ENCODE measurements around the gene PLEKHN1. TPM values are rescaled to one million over a fixed set of nuclear protein-coding genes. Genes with fewer than 3 reads are reported as not detected.

PLEKHN1 gene
- total and polyA plus RNA-seq, 2 of the 4 experiments (the other 2 are of a cell fraction) = 0.54 to 2.1 TPM

- no peak for TF ChIP-seq MXI1 (IDR thresholded peaks at IDR 0.05; ENCODE audit: borderline replicate concordance, low read depth, low read length)
Observed at GRCh38 chr1:998995-999724, 32.9 kb downstream of the PLEKHN1 start (continued).

DNA sequence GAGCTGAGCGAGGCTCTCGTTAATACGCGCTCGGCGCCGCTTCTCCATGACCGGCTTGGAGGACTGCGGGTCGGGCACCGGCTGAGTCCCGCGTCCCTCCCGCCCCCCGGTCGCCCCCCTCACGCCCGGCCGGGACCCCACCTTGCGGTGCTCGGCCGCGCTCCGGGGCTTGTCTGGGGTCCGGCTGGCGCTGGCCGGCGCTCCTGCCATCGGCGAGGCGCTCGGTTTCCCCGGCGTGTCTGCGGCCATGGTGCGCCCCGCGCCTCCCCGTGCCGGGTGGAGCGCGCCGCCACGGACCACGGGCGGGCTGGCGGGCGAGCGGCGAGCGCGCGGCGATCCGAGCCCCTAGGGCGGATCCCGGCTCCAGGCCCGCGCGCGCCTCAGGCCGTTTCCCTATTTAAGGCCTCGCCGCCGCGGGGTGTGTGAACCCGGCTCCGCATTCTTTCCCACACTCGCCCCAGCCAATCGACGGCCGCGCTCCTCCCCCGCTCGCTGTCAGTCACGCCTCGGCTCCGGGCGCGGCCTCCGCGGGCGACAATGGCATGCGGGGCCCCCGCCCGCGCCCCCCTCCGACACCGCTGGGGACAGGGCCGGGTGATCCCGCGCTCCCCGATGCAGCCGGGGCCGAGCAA lies 33.6 kb downstream of the PLEKHN1 start, which contains the start of gene HES4:
HES4 (minus strand) TSS at position 373 of the 632 bp plus-strand sequence; CDS start at position 249, 124 bp downstream.
- CTCF ChIA-PET = interaction anchor here (0.7 kb wide), 1 partner anchor 15 kb away, joined by 4 read pairs; no protein-coding TSS in a partner anchor
- Histone ChIP-seq H2BK20ac (ENCODE audit: low read depth, low read length) (no peak within 1 kb of the TSS), H4K8ac (ENCODE audit: low read depth in 2 of 2, low read length in 2 of 2) (peak within 1 kb of the TSS; percentile 51 to 85), H4K5ac (ENCODE audit: low read depth, low read length) (peak within 1 kb of the TSS; percentile 21), H4K20me1 (ENCODE audit: insufficient read depth, low read length) (peaks cover 9% of the 10 kb centered on the region; the same call in 1 of the 2 replicates), H3K27ac (ENCODE audit: insufficient read depth, low read length) (peak within 1 kb of the TSS; percentile 84), H3K4me1 (ENCODE audit: control insufficient read depth, insufficient read depth, low read length) (peaks cover 4% of the 10 kb centered on the region), H3K36me3 (ENCODE audit: control insufficient read depth, insufficient read depth, low read length) (no peaks in the 10 kb centered on the region), H3K27me3 (ENCODE audit: control insufficient read depth, insufficient read depth, low read length) (no peaks in the 10 kb centered on the region), H2BK120ac (ENCODE audit: low read depth, low read length) (peak within 1 kb of the TSS; percentile 48; the same call in 1 of the 2 replicates), H3K14ac (replicated peaks; ENCODE audit: low read depth, low read length) (peak within 1 kb of the TSS; percentile 18), H3K18ac (ENCODE audit: low read depth, low read length) (peak within 1 kb of the TSS; percentile 7; the same call in 1 of the 2 replicates), H2BK15ac (ENCODE audit: low read depth, low read length) (no peak within 1 kb of the TSS; the same call in 2 of the 3 replicates), H3K9me3 (ENCODE audit: control insufficient read depth, insufficient read depth, low read length) (no peaks in the 10 kb centered on the region), H2AK5ac (ENCODE audit: low read depth, low read length) (peak within 1 kb of the TSS; percentile 85), H3K4me3 (ENCODE audit: insufficient read depth, low read depth, low read length) (peak within 1 kb of the TSS; percentile 59), H2AFZ (replicated peaks; ENCODE audit: low read length, poor library complexity) (peak within 1 kb of the TSS; percentile 89), H2BK5ac (ENCODE audit: low read depth, low read length, poor library complexity, severe bottlenecking) (peak within 1 kb of the TSS; percentile 44), H3K56ac (ENCODE audit: extremely low read depth, insufficient read depth, low read length) (no peak within 1 kb of the TSS; the same call in 1 of the 2 replicates), H3K9ac (ENCODE audit: low read depth, low read length) (peak within 1 kb of the TSS; percentile 71), H3K4me2 (ENCODE audit: low read depth, low read length) (peak within 1 kb of the TSS; percentile 86), H3K4ac (ENCODE audit: low read depth, low read length) (peak within 1 kb of the TSS; percentile 88), H4K91ac (ENCODE audit: insufficient read depth, low read depth, low read length) (peak within 1 kb of the TSS; percentile 69), H3K9me1 (ENCODE audit: insufficient read depth, low read length) (no peaks in the 10 kb centered on the region), H3K79me1 (ENCODE audit: low read depth in 1 of 2, low read length in 2 of 2) (peaks cover 9 to 35% of the 10 kb centered on the region in 2 experiments; a peak in 3 of 4 replicates), H3K23ac (ENCODE audit: low read depth, low read length) (peak within 1 kb of the TSS; percentile 85), H2AK9ac (replicated peaks; ENCODE audit: low read depth, low read length, poor library complexity) (peak within 1 kb of the TSS; percentile 94)
- ATAC-seq (ENCODE audit: low read depth) (peak; percentile 81), DNase-seq (peak; percentile 90)
- intact Hi-C loops (cut with micrococcal nuclease) (loop anchor here (5.0 kb wide), 1 partner anchor 57 kb away; no protein-coding TSS in a partner anchor), dilution Hi-C loops (cut with HindIII; ENCODE audit: low sequenced_read_pairs, unreplicated experiment) (no loop called here), in situ Hi-C loops (cut with MboI; ENCODE audit: low sequenced_read_pairs) (no loop called here)
- POLR2A ChIA-PET (ENCODE audit: unreplicated experiment) = interaction anchor here (0.6 kb wide), 1 partner anchor 32 kb away, joined by 3 read pairs; no protein-coding TSS in a partner anchor
- WGBS, 2 experiments (ENCODE audit: extremely low coverage in 2 of 2, insufficient read length in 1 of 2) = 1% methylated on average over 41 of the region's 95 CpGs; no CpG with 5 or more reads in 1 of the 2 experiments
- BruUV-seq (replicated peaks) = no TSS peak
- no peak for TF ChIP-seq NFE2L2 (IDR thresholded peaks at IDR 0.05; ENCODE audit: low read depth, low read length)
- peak; percentile 84 for TF ChIP-seq BHLHE40 (IDR thresholded peaks at IDR 0.05; ENCODE audit: low read depth, low read length)
- no peak for TF ChIP-seq ELK1 (IDR thresholded peaks at IDR 0.05; ENCODE audit: borderline replicate concordance, low read depth, low read length)
- TF ChIP-seq, protein P1, sequence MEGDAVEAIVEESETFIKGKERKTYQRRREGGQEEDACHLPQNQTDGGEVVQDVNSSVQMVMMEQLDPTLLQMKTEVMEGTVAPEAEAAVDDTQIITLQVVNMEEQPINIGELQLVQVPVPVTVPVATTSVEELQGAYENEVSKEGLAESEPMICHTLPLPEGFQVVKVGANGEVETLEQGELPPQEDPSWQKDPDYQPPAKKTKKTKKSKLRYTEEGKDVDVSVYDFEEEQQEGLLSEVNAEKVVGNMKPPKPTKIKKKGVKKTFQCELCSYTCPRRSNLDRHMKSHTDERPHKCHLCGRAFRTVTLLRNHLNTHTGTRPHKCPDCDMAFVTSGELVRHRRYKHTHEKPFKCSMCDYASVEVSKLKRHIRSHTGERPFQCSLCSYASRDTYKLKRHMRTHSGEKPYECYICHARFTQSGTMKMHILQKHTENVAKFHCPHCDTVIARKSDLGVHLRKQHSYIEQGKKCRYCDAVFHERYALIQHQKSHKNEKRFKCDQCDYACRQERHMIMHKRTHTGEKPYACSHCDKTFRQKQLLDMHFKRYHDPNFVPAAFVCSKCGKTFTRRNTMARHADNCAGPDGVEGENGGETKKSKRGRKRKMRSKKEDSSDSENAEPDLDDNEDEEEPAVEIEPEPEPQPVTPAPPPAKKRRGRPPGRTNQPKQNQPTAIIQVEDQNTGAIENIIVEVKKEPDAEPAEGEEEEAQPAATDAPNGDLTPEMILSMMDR (conservative IDR thresholded peaks at IDR 0.05; ENCODE audit: low read depth, low read length) = no peak
- TF ChIP-seq FOS (IDR thresholded peaks at IDR 0.05; ENCODE audit: low read depth, low read length) = no peak
- no peak for TF ChIP-seq CEBPB (IDR thresholded peaks at IDR 0.05; ENCODE audit: low read depth, low read length)
- no peak for TF ChIP-seq RCOR1 (IDR thresholded peaks at IDR 0.05; ENCODE audit: insufficient replicate concordance, low read length)
- TF ChIP-seq RAD21 (IDR thresholded peaks at IDR 0.05; ENCODE audit: low read length) = no peak
- TF ChIP-seq, protein P2, sequence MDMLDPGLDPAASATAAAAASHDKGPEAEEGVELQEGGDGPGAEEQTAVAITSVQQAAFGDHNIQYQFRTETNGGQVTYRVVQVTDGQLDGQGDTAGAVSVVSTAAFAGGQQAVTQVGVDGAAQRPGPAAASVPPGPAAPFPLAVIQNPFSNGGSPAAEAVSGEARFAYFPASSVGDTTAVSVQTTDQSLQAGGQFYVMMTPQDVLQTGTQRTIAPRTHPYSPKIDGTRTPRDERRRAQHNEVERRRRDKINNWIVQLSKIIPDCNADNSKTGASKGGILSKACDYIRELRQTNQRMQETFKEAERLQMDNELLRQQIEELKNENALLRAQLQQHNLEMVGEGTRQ (IDR thresholded peaks at IDR 0.05; ENCODE audit: low read depth, low read length) = no peak
